Fibroblast of the aortic adventitia (primary cell): ENCODE data around the gene SRPX2. TPM values are rescaled to one million over a fixed set of nuclear protein-coding genes. Genes with fewer than 3 reads are reported as not detected.

Source experiments
- DNase-seq: peaks from one replicate; pipeline ENCODE4 v3.0.0-alpha.2; 2010; ENCODE audit warnings: low read depth
- H3K4me3 ChIP-seq: 2 replicates; pipeline ENCODE4 v1.5.1; 2011; ENCODE audit warnings: low read depth, mild to moderate bottlenecking, control low read depth, low read length, moderate library complexity
- total RNA-seq: library from RNA; depleted of rRNA; stranded (reverse); fragments of >200 nt; gene quantifications from 2 replicates; pipeline ENCODE4 v1.2.3, GENCODE V29; 2012; ENCODE audit warnings: low replicate concordance
- TF ChIP-seq, protein P1 (sequence below): IDR thresholded peaks from 2 replicates; pipeline ENCODE4 v1.5.1; 2011; ENCODE audit warnings: mild to moderate bottlenecking, low read length, control low read depth, inconsistent platforms; ENCODE audit not compliant: insufficient read depth

Gene SRPX2, protein sequence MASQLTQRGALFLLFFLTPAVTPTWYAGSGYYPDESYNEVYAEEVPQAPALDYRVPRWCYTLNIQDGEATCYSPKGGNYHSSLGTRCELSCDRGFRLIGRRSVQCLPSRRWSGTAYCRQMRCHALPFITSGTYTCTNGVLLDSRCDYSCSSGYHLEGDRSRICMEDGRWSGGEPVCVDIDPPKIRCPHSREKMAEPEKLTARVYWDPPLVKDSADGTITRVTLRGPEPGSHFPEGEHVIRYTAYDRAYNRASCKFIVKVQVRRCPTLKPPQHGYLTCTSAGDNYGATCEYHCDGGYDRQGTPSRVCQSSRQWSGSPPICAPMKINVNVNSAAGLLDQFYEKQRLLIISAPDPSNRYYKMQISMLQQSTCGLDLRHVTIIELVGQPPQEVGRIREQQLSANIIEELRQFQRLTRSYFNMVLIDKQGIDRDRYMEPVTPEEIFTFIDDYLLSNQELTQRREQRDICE
- 22.0 and 26.8 TPM in 2 replicates for total RNA-seq

DNA sequence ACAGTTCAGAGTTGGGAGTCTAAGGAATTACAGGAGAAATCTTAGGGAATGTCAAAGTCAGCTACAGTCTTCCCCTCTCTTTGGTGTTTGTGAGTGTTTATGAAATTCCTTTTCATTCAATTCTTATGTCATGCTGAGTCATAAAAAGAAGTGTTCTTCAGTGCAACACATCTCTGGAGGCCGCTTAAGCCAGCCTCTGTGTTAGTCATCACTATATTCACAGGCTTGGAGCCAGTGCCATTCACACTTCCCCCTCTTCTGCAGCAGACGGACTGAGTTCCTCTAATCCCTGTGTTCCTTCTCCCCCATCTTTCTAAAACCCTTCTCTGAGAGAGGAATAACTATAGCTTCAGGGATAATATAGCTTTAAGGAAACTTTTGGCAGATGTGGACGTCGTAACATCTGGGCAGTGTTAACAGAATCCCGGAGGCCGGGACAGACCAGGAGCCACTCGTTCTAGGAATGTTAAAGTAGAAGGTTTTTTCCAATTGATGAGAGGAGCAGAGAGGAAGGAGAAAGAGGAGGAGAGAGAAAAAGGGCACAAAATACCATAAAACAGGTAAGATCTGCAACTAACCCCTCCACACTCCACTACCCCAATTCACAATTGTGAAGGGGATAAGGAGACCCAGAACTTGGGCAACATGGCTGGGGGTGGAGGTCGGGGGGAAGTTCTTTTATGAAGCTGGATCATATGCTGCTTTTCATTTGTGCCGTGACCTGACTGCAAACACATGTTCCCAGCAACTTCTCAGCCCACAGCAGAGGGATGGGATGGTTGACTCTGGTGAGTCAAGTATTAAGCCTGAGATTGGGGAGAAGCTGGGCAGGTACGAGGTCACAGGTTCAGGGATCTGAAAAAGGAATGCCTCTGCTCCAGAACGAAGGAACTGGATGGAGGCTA lies at the start of gene SRPX2:
TSS of gene SRPX2 (plus strand) at position 244 of the 905 bp plus-strand sequence. CDS start 2,124 bp downstream, outside the sequence.
- DNase-seq: peak; percentile 90
- H3K4me3 ChIP-seq: peak within 1 kb of the TSS; percentile 49
- TF ChIP-seq, protein P1, sequence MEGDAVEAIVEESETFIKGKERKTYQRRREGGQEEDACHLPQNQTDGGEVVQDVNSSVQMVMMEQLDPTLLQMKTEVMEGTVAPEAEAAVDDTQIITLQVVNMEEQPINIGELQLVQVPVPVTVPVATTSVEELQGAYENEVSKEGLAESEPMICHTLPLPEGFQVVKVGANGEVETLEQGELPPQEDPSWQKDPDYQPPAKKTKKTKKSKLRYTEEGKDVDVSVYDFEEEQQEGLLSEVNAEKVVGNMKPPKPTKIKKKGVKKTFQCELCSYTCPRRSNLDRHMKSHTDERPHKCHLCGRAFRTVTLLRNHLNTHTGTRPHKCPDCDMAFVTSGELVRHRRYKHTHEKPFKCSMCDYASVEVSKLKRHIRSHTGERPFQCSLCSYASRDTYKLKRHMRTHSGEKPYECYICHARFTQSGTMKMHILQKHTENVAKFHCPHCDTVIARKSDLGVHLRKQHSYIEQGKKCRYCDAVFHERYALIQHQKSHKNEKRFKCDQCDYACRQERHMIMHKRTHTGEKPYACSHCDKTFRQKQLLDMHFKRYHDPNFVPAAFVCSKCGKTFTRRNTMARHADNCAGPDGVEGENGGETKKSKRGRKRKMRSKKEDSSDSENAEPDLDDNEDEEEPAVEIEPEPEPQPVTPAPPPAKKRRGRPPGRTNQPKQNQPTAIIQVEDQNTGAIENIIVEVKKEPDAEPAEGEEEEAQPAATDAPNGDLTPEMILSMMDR: no peak

DNA sequence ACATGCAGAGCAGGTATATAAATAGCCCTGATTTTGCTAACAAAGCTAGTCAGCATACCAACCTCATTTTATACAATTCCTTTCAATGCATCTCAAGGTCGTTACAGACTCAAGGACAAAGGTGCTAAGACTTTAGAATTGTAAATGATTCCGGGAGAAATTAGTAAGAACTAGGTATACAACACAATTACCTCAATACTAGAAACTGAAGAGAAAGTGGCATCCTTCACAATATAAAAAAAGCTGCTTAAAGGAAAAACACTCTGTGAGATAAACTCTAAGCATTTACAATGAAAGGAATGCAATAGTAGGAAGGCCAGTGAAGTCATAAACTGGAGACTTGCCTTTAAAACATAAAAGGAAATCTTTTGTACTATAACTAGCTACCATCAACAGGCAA lies 47.4 kb upstream of the SRPX2 start:
- no peak for DNase-seq
- TF ChIP-seq, protein P1: no peak
- H3K4me3 ChIP-seq: no peak overlapping the region

DNA sequence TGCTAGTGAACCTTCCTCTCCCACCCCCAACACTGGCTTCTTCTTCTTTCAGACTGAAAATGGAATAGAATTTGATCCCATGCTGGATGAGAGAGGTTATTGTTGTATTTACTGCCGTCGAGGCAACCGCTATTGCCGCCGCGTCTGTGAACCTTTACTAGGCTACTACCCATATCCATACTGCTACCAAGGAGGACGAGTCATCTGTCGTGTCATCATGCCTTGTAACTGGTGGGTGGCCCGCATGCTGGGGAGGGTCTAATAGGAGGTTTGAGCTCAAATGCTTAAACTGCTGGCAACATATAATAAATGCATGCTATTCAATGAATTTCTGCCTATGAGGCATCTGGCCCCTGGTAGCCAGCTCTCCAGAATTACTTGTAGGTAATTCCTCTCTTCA lies 44.5 kb upstream of the SRPX2 start:
- H3K4me3 ChIP-seq: no peak overlapping the region
- DNase-seq: no peak
- TF ChIP-seq, protein P1: no peak

DNA sequence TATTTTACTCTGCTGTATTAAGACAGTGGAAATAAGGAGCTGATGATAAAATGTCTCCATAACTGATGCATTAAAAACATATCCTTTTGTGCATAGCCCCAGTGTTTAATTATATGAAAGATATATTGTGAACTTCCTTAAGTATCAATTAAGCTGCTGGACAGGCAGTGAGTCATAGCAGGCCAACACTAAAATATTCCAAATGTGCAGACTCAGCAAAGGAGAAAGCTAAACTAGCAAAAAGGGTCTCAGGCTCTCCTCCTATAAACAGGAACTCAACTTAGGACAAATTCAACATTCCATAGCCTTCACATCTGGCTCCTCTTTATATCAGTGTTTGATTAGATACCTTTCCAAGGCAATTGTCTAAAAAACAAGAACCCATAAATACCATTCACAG lies 43.7 kb upstream of the SRPX2 start:
- TF ChIP-seq, protein P1: no peak
- no peak overlapping the region for H3K4me3 ChIP-seq
- no peak for DNase-seq

DNA sequence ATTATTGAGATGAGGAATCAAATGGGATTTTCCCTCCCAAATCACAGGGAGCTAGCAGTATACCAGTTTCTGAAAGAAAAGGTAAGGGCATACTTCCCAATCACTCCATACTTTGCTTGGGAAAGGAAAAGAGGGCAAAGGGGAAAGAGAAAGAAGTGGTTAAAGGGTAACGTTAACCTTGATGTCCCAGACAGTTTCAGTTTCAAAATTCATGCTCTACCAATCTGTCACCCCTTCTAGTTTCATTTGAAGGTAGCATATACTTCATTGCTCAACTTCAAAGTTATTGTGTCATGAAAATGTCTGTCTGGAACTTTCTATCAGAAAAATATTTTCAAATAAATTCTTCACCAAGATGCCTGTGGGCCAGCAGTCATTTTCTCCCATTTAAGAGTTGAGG lies 43.2 kb upstream of the SRPX2 start:
- no peak for DNase-seq
- TF ChIP-seq, protein P1: no peak

DNA sequence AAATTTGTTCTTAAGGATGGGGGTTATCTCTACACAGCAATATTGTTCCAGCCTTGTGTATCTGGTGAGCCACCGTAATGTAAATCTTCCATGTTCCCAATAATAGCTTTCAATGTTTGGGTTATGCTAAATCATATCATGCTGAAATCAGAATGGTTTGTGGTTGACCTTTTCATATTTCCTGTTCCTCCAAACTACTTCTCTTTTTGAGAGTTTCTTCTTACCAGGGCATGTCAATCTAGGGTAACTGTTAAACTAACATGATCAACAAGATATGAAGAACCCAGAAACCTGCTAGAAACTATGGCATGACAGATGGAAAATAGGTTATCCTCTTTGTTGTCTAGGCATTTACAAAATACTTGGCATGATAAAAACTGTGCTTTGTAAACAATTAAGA lies 37.2 kb upstream of the SRPX2 start:
- TF ChIP-seq, protein P1: no peak
- no peak overlapping the region for H3K4me3 ChIP-seq
- no peak for DNase-seq

More for the DNA sequence above, 43.2 kb upstream of the SRPX2 start:
- H3K4me3 ChIP-seq: no peak overlapping the region
